HG03095 (cell line): ENCODE data around the gene SP110.
A peak's percentile ranks its signal among the peaks of the same experiment; 100 is the strongest.
"Not testable (repeated sequence)": the region's sequence is repeated elsewhere in the genome, so short reads cannot be mapped to it uniquely, and the experiment has no call there.

Source experiments
- ATAC-seq: cut with Tn5 transposase; IDR thresholded peaks from one replicate; pipeline ENCODE4 v1.9.1; 2021; ENCODE audit warnings: moderate library complexity; ENCODE audit not compliant: unreplicated experiment

The SP110 gene

DNA sequence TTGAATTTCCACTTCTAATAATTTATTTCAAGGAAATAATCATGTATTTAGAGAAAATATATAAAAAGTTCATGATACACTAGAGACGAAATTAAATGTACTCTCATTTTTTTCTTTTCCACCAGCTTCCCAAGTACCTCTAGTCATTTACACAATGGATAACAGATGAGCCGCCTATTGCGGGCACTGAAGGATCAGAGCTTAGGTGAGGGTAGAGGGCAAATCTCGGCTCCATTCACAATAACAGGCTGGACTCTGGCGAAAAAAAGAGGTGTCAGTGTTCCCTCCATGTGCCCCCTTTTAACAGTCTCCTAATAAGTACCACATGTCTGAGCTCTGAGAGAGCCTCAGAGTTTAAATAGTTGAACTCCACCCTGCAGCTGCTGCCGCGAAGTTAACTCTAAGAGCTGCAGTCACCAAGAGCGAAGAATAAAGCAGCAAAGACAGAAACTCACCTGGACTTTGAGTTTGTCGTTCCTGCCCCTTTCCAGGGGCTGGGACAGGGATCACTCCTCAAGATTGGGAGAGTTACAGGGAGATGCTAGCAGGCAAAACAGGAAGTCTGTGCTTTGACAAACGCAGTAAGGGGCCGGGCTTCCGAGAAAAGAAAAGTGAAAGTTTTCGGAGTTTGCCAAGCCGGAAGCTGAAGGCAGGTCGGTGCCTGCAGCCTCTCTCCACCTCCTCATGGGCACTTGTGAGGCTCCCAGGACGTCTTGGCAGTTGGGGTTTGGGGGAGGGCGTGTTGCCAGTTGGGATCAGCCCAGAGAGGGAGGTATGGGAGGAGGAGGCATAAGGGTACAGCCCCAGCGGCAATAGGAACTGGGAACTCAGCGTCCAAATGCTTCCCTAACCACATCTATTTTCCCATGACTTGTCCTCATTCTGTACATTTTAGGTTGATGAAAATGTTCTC lies at the start of gene SP110:
SP110 (minus strand) TSS at position 566 of the 913 bp plus-strand sequence. CDS start 3,057 bp downstream, outside the sequence.
- peak; percentile 81 for ATAC-seq

DNA sequence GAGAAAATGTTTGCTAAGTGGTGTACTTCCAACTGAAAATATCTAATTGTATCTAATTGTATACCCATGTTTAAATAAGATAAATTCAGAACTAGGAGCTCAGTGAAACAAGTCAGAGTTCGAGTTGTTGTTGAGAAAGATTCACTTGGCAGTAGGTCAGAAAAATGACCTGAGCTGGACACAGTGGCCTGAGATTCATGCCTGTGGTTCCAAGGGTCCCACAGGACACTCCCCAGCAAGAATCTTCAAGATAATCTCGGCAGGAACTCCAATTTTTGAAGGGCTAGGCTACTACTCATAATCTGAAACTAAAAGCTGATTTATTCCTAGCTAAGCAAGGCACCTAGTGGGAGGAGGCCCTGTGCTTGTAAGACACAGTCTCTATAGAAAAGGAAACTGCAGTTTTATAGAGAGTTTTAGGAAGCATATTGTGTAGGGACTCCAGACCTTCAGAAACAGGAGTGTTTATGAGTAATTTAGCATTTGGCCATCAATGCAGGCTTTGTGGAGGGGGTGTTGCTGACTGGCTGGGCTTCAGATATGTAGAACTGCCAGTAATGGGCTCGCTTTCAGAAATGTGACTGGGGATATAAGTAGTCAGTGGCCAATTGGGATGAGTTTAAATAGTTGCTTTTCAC lies 48.9 kb upstream of the SP110 start:
- peak; percentile 44 for ATAC-seq

DNA sequence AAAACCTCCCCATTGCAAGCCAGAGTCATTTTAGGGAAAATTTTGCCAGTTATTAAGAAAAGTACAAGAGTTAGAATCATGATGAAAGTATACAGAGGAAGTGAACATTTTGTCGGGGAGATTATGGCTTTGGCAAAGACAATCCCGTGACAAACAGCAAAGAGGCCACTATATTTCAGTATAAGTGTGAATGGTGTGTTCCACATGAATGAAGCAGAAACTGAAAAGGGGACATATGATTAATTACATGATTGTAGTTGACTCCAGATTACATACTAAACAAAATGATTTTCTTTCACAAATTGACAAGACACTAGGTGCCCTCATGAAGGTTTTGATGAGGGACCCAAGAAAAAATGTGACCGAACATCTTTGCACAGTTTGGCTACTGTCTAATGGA lies 47.8 kb upstream of the SP110 start:
- peak; percentile 63 for ATAC-seq

DNA sequence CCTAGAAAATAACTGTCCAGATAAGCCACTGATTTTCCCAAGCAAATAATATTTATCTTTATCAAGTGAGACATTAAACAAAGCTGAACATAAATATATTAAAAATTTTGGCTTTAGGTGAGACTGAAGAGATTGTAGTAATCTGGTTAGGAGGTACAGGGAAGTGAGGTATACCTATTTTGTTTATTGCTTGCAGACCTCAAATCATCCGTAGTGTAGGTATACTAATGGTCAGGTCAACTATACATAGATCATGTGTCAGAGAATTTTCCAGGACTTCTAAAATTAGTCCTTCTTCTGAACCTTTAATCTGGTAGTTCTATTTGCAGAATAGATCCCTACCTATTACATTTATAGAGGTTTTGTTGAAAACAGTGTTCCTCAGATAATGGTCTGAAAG lies 47.3 kb upstream of the SP110 start:
- no peak for ATAC-seq

- no peak for ATAC-seq
These were observed 46.9 kb upstream of the SP110 start for GRCh38 chr2:230266638-230267037.

DNA sequence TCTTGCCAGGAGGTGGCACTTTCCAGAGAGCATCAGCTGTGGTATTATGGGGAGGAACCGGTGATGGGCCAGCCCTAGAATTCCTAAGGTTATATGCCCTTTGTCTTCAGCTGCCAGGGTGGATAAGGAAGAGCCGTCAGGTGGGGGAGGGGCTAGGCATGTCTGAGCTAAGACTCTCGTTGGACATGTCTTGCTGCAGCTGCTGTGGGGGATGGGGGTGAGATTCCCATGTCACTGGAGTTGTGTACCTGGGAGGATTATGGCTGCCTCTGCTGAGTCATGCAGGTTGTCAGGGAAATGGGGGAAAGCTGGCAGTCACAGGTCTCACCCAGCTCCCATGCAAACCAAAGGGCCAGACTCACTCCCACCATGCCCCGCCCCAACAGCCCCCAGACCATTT lies 45.2 kb upstream of the SP110 start:
- ATAC-seq: not testable (repeated sequence)

GRCh38 chr2:230262246-230262645 lies 42.5 kb upstream of the SP110 start:
- ATAC-seq: no peak

DNA sequence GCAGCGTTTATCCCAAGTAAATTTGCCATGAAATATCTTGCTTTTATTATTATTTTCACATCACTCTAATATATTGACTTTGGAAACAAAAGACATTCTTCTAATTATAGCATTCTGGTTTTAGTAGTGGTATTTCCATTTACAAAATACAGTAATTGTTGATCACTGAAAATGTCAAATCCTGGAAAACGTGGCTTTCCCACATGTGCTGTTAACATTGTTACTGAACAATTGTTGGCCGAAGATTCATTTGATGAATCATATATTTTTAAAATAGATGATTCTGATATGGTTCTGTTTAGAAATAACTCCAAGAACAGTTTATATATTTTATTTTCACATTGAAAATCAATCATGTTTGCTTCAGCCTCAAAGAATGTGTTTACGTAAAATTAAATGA lies 38.7 kb upstream of the SP110 start:
- no peak for ATAC-seq

- no peak for ATAC-seq
These were observed 37.0 kb upstream of the SP110 start for GRCh38 chr2:230256733-230257332.

DNA sequence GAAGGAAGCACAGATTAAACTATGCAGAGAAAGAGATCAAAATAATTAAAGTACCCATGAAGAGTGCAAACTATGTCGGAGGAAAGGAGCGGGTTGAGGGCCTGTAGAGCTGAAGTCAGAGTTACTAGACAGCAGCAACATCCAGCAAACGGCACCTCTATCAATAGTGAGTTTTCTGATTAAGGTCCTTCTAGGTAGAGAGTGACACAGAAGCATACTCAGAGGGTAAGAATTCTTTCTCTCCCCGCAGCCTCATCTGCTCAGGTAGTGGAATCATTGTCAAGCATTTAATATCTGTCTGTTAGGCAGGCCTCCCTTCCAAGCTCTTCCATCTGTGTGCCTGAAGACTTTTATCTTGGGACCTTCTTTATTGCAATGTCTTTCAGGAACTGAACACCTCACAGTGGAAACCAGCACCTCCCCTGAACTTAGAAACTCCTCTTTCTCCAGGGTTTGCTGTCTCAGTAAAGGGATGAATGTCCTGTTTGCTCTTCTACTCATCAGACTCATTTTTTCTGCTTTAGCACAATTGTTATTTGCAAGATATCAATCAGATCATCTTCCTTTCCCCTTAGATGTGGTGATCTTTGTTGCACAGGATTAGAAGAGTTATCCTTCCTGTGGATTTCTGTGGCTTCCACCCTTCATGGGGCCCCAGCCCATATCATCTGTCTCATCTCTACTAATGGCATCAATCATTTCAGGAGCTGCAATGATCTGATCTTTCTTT lies 34.5 kb upstream of the SP110 start:
- no peak for ATAC-seq

GRCh38 chr2:230250231-230250630 lies 30.4 kb upstream of the SP110 start:
- ATAC-seq: no peak

DNA sequence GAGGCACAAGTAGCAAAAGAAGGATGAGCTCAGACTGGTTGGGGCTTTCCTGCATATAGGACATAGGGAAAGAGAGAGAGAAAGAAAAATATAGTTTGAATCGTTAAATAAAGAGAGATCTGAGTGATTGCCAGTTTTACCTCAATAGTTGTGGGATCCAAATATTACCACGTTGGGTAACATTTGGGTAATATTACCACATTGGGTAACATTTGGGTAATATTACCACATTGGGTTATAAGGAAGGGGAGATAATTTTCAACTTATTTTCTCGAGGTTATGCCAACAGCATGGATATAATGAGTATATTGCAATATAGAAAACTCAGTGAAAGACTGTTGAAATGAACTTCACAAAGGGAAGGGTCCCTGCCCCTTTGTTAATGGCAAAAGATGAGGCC lies 26.4 kb upstream of the SP110 start:
- ATAC-seq: no peak

DNA sequence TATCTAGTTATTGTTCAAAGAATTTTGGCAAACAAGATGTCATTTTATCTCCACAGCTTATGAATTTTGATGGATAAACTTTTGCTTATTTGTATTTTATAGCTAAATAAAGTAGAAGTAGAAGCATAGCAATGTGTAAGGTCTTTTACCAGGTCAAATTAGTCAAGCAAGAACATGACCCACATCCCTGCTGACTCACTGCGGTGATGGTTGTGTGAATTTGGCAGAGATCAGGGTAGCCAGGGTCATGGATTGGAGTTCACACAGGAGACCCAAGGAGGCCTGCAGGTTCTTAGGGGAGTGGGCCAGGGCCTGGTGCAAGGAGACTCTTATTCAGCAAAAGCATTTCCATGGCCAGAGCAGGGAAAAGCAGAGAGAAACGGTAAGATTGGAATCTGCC lies 24.4 kb upstream of the SP110 start:
- ATAC-seq: no peak

- no peak for ATAC-seq
These were observed 15.1 kb upstream of the SP110 start for GRCh38 chr2:230234845-230235244.

- ATAC-seq: peak; percentile 57
These were observed 14.4 kb upstream of the SP110 start for GRCh38 chr2:230234122-230234722.

DNA sequence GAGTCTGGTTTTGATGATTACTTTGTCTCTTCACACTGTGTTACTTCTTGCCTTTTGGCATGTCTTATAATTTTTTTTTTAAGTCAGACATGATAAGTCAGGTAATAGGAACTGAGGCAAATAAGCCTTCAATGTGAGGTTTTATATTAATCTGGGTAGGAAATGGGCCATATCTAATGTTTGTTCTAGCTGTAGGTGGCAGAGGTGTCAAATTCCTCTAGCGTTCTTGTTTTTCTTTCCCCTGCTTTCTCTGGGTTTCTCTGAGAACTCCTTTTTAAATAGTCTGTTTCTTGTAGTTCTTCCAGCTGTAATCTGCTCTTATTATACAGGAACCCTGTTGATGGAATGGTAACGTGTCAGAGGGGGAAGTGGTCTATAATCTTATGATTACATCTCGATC lies 11.5 kb upstream of the SP110 start:
- no peak for ATAC-seq

GRCh38 chr2:230230496-230231200 lies 10.9 kb upstream of the SP110 start:
- no peak for ATAC-seq

- ATAC-seq: no peak
These were observed 10.3 kb upstream of the SP110 start for GRCh38 chr2:230230087-230230486.

DNA sequence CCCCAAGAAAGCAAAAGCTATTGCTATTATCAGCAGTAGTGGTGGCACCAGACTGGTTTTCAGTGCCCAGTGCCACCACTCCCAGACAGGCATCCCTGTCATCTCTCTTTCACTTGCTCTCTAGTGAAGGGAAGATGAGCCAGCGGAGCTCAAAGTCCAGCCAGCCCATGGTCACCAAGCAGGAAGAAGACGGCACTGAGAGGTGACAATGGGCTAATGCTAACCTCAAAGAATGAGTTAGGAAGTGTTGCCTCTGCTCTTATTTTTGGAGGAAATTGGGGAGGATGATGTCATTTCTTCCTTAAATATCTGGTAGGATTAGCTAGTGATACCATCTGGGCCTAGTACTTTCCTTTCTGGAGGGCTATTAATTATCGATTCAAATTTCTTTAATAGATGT lies 7.4 kb upstream of the SP110 start:
- no peak for ATAC-seq

GRCh38 chr2:230226051-230226551 lies 6.3 kb upstream of the SP110 start:
- peak; percentile 66 for ATAC-seq
